ENCODE results near the gene NDRG2.

NDRG2 gene

DNA sequence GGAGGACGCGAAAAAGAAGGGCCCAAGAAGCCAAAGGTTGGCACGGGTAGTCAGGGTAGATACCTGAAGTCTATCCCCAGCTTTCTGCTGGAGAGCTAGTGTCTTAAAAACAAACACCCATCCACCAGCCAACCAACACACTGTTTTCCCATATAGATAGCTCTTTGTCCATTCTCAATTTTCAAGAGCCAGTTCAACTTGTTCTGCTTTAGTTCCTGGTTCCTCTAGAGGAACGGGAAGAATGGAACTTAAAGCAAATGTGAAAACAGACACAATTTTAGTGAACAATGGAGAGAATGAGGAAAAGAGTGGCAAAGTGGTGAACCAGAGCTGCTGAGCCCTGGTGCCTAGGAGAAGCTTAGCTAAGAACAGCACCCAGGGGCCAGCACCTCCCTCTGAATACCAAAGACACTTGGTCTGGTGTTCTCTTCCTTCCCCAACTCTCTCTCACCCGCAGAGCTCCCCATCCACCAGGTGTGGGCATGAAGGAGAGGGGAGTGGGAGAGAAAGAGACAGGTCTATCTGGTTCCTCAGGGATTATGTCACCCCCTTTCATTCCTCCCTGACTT is 3.8 kb downstream of the NDRG2 start:
- TF ChIP-seq, protein P1, sequence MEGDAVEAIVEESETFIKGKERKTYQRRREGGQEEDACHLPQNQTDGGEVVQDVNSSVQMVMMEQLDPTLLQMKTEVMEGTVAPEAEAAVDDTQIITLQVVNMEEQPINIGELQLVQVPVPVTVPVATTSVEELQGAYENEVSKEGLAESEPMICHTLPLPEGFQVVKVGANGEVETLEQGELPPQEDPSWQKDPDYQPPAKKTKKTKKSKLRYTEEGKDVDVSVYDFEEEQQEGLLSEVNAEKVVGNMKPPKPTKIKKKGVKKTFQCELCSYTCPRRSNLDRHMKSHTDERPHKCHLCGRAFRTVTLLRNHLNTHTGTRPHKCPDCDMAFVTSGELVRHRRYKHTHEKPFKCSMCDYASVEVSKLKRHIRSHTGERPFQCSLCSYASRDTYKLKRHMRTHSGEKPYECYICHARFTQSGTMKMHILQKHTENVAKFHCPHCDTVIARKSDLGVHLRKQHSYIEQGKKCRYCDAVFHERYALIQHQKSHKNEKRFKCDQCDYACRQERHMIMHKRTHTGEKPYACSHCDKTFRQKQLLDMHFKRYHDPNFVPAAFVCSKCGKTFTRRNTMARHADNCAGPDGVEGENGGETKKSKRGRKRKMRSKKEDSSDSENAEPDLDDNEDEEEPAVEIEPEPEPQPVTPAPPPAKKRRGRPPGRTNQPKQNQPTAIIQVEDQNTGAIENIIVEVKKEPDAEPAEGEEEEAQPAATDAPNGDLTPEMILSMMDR (conservative IDR thresholded peaks at IDR 0.05; ENCODE audit: low read depth) = no peak
- DNase-seq (ENCODE audit: low spot score) = no peak
- H3K27ac ChIP-seq = no peak overlapping the region
- POLR2A ChIA-PET (ENCODE audit: low non-redundant PET) = interaction anchor here (0.7 kb wide), 1 partner anchor 22 kb away, joined by 3 read pairs; the partner anchor contains the start of gene SLC39A2
- CTCF ChIA-PET = interaction anchor here (1.4 to 2.6 kb wide), 2 partner anchors 19 to 330 kb away, joined by 4 to 12 read pairs; no protein-coding TSS in a partner anchor

DNA sequence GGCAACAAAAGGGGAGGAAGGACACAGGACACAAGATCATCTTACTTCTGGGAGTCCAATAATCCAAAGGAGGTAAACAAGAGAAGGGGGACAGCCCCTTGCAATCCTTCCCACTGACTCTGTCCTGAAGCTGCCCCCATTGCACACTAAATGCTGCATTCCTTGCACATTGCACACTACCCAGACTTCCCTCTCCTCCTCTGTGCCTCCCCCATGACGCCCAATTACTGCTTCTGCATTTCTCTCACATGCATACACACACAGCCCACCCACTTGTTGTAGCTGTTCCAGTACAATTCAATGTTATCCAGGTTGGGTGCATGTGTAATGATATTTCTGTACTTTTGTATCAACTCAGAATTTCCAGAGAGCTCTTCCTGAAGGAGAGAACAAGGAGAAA is 5.5 kb downstream of the NDRG2 start:
- H3K27ac ChIP-seq = no peak overlapping the region
- TF ChIP-seq, protein P1 (conservative IDR thresholded peaks at IDR 0.05; ENCODE audit: low read depth) = no peak
- ChIA-PET CTCF (interaction anchor here (2.6 kb wide), 1 partner anchor 21 kb away, joined by 12 read pairs; no protein-coding TSS in a partner anchor), POLR2A (ENCODE audit: low non-redundant PET) (no interaction called here)
- no peak for DNase-seq (ENCODE audit: low spot score)

DNA sequence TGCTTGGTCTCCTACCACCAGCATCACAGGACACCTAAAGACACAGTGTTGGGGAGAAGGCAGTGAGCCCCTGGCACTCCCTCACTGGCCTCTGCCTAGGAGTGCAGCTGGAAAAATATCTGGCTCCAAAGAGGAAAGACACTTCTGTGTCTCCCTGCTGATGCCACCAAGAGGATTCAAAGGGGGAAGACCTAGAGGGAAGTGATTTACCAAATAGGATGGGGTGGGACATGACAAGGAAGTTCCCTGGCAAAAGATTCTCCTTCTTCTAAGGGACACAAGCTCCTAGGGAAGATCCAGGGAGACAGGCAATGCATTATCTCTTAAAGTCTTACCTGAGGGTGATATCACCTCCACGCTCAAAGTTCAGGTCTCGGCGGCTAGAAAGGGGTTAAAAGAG is 6.1 kb downstream of the NDRG2 start:
- no peak for DNase-seq (ENCODE audit: low spot score)
- ChIA-PET CTCF (interaction anchor here (2.6 kb wide), 1 partner anchor 21 kb away, joined by 12 read pairs; no protein-coding TSS in a partner anchor), POLR2A (ENCODE audit: low non-redundant PET) (interaction anchor here (0.7 kb wide), 1 partner anchor 23 kb away, joined by 3 read pairs; the partner anchor contains the start of gene RNASE7)
- no peak overlapping the region for H3K27ac ChIP-seq
- TF ChIP-seq, protein P1 (conservative IDR thresholded peaks at IDR 0.05; ENCODE audit: low read depth) = no peak

DNA sequence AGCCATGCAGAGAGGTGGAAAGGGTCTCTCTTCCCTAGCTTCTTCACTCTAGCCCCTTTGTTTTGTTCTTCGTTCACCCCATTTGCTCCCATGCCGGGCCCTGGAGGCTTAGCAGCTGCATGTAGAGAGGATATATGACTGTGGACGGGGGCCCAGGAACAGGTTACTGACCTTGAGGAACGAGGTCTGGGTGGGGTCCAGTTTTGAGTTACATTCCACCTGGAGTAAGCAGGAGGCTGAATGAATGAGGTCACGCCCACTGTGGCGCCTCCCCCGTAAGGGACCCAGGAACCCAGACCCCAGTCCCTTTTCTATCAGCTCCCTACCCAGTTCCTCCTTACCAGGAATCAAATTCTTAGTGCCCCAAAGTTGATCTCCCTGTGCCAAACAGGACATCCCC is 6.6 kb downstream of the NDRG2 start:
- TF ChIP-seq, protein P1 (conservative IDR thresholded peaks at IDR 0.05; ENCODE audit: low read depth) = no peak
- DNase-seq (ENCODE audit: low spot score) = no peak
- ChIA-PET CTCF (interaction anchor here (2.6 to 5.9 kb wide), 2 partner anchors 22 kb away, joined by 12 to 83 read pairs; partner anchors contain the start of gene RNASE7), POLR2A (ENCODE audit: low non-redundant PET) (interaction anchor here (0.7 kb wide), 1 partner anchor 24 kb away, joined by 3 read pairs; the partner anchor contains the start of gene RNASE7)
- H3K27ac ChIP-seq = no peak overlapping the region

DNA sequence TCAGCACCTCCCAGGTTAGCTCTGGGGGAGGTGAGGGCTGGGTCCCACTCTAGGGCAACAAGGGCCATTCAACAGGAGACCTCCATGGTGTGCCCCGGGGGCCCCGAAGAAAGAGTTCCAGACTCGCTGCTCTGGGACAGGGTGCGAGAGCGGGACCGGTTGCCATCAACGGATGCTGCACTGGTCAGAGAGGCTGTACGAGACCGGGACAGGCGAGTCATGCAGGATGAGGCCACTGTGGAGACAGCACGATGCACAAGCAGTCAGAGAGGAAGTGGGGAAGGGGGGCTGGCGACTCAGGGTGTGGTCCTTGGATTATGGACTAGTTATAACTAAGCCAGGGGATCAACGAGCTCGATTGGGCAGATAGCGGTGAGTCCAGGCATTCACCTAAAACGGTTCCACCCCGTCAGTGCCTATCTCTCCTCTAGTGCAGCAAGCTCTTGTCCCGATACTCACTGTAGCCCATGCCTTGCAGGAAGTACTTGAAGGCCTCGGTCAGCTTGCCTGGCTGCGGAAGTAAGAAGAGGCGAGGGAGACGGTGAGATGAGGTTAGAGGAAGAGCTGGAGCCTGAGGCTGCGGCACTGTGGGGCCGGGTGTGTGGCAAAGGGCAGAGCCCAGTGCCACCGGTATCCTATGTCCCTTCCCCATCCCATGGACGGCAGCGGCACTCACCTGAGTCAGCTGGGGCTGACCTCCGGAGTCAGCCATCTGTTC is 7.2 kb downstream of the NDRG2 start:
- no peak overlapping the region for H3K27ac ChIP-seq
- DNase-seq (ENCODE audit: low spot score) = no peak
- TF ChIP-seq, protein P1 (conservative IDR thresholded peaks at IDR 0.05; ENCODE audit: low read depth) = no peak
- POLR2A ChIA-PET (ENCODE audit: low non-redundant PET) = no interaction called here
- CTCF ChIA-PET = interaction anchor here (0.6 to 5.9 kb wide), 2 partner anchors 23 to 40 kb away, joined by 6 to 83 read pairs; partner anchors contain the start of genes RNASE7 and RNASE8

- CTCF ChIA-PET = interaction anchor here (3.0 to 5.9 kb wide), 2 partner anchors 24 to 76 kb away, joined by 23 to 83 read pairs; partner anchors contain the start of gene RNASE7
- no peak for DNase-seq (ENCODE audit: low spot score)
- H3K27ac ChIP-seq = no peak overlapping the region
- TF ChIP-seq, protein P1 (conservative IDR thresholded peaks at IDR 0.05; ENCODE audit: low read depth) = no peak
- POLR2A ChIA-PET (ENCODE audit: low non-redundant PET) = no interaction called here
Measured at GRCh38 chr14:21016413-21017190, 8.3 kb downstream of the NDRG2 start.

Measured in RWPE1 (cell line).